IMR-90 (cell line): ENCODE results near the gene IER5. TPM values are rescaled to one million over a fixed set of nuclear protein-coding genes. Genes with fewer than 3 reads are reported as not detected.

Experiments
- ATAC-seq: fragments of 200-7000 bp; cut with Tn5 transposase; 2 replicates; pipeline ENCODE4 v1.9.1; 2020; ENCODE audit warnings: low read depth, mild to moderate bottlenecking, moderate library complexity
- BruUV-seq: library from RNA; stranded (reverse); fragments of 400-500 nt; replicated peaks from 2 replicates; lab custom pipeline; 2021; lab: Mats Ljungman, UMichigan
- CTCF ChIA-PET: fragments of 300-600 bp; formaldehyde crosslinking; extraction: SDS; loops from one replicate; lab custom pipeline; 2021; ENCODE audit warnings: antibody characterized with exemption; lab: Yijun Ruan, JAX
- POLR2A ChIA-PET: fragments of 300-600 bp; sonication (Branson Sonifier 250); formaldehyde crosslinking; loops from one replicate; lab custom pipeline; 2022; ENCODE audit warnings: antibody characterized with exemption; ENCODE audit not compliant: unreplicated experiment; lab: Charles Lee
- DNase-seq: peaks from one replicate; pipeline ENCODE4 v3.0.0; 2013
- H2AFZ ChIP-seq: replicated peaks from 2 replicates; pipeline ENCODE3; 2013; ENCODE audit warnings: low read length, mild to moderate bottlenecking; ENCODE audit not compliant: poor library complexity
- H2AK5ac ChIP-seq: 2 replicates; pipeline ENCODE4 v1.6.1; 2013; ENCODE audit warnings: low read depth, low read length, inconsistent platforms
- H2AK9ac ChIP-seq: replicated peaks from 2 replicates; pipeline ENCODE3; 2013; ENCODE audit warnings: mild to moderate bottlenecking, low read depth, low read length, moderate library complexity; ENCODE audit not compliant: poor library complexity
- H2BK120ac ChIP-seq: 2 replicates; pipeline ENCODE4 v1.6.1; 2013; ENCODE audit warnings: low read depth, low read length, inconsistent platforms
- H2BK15ac ChIP-seq: 3 replicates; pipeline ENCODE4 v1.6.1; 2013; ENCODE audit warnings: low read depth, low read length, inconsistent platforms
- H2BK20ac ChIP-seq: 2 replicates; pipeline ENCODE4 v1.6.1; 2013; ENCODE audit warnings: low read depth, mild to moderate bottlenecking, inconsistent platforms, low read length, moderate library complexity
- H2BK5ac ChIP-seq: 2 replicates; pipeline ENCODE4 v1.6.1; 2013; ENCODE audit warnings: mild to moderate bottlenecking, low read depth, low read length, inconsistent platforms; ENCODE audit not compliant: poor library complexity, severe bottlenecking
- H3K14ac ChIP-seq: replicated peaks from 2 replicates; pipeline ENCODE4 v1.6.1; 2013; ENCODE audit warnings: low read depth, low read length, inconsistent platforms
- H3K18ac ChIP-seq: 2 replicates; pipeline ENCODE4 v1.6.1; 2013; ENCODE audit warnings: low read depth, low read length, control low read depth
- H3K23ac ChIP-seq: 2 replicates; pipeline ENCODE4 v1.6.1; 2013; ENCODE audit warnings: low read depth, low read length, inconsistent platforms
- H3K27ac ChIP-seq: 2 replicates; pipeline ENCODE4 v1.5.1; 2013; ENCODE audit warnings: mild to moderate bottlenecking, control low read depth, low read length; ENCODE audit not compliant: insufficient read depth
- H3K27me3 ChIP-seq: 2 replicates; pipeline ENCODE4 v1.6.1; 2013; ENCODE audit warnings: low read length; ENCODE audit not compliant: control insufficient read depth, insufficient read depth
- H3K36me3 ChIP-seq: 2 replicates; pipeline ENCODE4 v1.6.1; 2013; ENCODE audit warnings: low read length, mixed read lengths; ENCODE audit not compliant: control insufficient read depth, insufficient read depth
- H3K4ac ChIP-seq: 2 replicates; pipeline ENCODE4 v1.6.1; 2013; ENCODE audit warnings: low read depth, low read length, inconsistent platforms
- H3K4me1 ChIP-seq: 2 replicates; pipeline ENCODE4 v1.6.1; 2013; ENCODE audit warnings: low read length, mixed read lengths; ENCODE audit not compliant: control insufficient read depth, insufficient read depth
- H3K4me2 ChIP-seq: 2 replicates; pipeline ENCODE4 v1.6.1; 2013; ENCODE audit warnings: low read depth, mild to moderate bottlenecking, control low read depth, low read length, moderate library complexity
- H3K4me3 ChIP-seq: 2 replicates; pipeline ENCODE4 v1.5.1; 2013; ENCODE audit warnings: low read depth, mild to moderate bottlenecking, control low read depth, low read length, moderate library complexity; ENCODE audit not compliant: insufficient read depth
- H3K56ac ChIP-seq: 2 replicates; pipeline ENCODE4 v1.6.1; 2013; ENCODE audit warnings: low read length, inconsistent platforms; ENCODE audit not compliant: insufficient read depth; ENCODE audit errors: extremely low read depth
- H3K79me1 ChIP-seq, 2 experiments: 2 replicates each; pipeline ENCODE4 v1.6.1; 2013; ENCODE audit warnings: low read length in 2 of 2, inconsistent platforms in 1 of 2, low read depth in 1 of 2
- H3K9ac ChIP-seq: 2 replicates; pipeline ENCODE4 v1.6.1; 2013; ENCODE audit warnings: low read depth, low read length, control low read depth
- H3K9me1 ChIP-seq: 2 replicates; pipeline ENCODE4 v1.6.1; 2013; ENCODE audit warnings: low read length, inconsistent platforms; ENCODE audit not compliant: insufficient read depth
- H3K9me3 ChIP-seq: 2 replicates; pipeline ENCODE4 v1.6.1; 2013; ENCODE audit warnings: low read length; ENCODE audit not compliant: control insufficient read depth, insufficient read depth
- H4K20me1 ChIP-seq: 2 replicates; pipeline ENCODE4 v1.6.1; 2013; ENCODE audit warnings: low read length, inconsistent platforms; ENCODE audit not compliant: insufficient read depth
- H4K5ac ChIP-seq: 2 replicates; pipeline ENCODE4 v1.6.1; 2013; ENCODE audit warnings: mild to moderate bottlenecking, low read depth, low read length, control low read depth
- H4K8ac ChIP-seq, 2 experiments: 2 replicates each; pipeline ENCODE4 v1.6.1; 2013; ENCODE audit warnings: low read depth in 2 of 2, low read length in 2 of 2, control low read depth in 1 of 2, inconsistent platforms in 1 of 2
- H4K91ac ChIP-seq: 2 replicates; pipeline ENCODE4 v1.6.1; 2013; ENCODE audit warnings: low read depth, low read length, inconsistent platforms; ENCODE audit not compliant: insufficient read depth
- BHLHE40 ChIP-seq: fragments of 150-350 bp; IDR thresholded peaks from 2 replicates; pipeline ENCODE4 v1.6.1; 2016; ENCODE audit warnings: mild to moderate bottlenecking, low read depth, low read length
- CEBPB ChIP-seq: IDR thresholded peaks from 2 replicates; pipeline ENCODE4 v1.6.1; 2012; ENCODE audit warnings: low read depth, low read length, improper control_type of control experiment
- CHD1 ChIP-seq: IDR thresholded peaks from 2 replicates; pipeline ENCODE4 v1.6.1; 2012; ENCODE audit warnings: low read depth, low read length, improper control_type of control experiment
- CTCF ChIP-seq: conservative IDR thresholded peaks from 2 replicates; pipeline ENCODE4 v1.5.1; 2012; ENCODE audit warnings: mild to moderate bottlenecking, low read depth, low read length, improper control_type of control experiment
- MAFK ChIP-seq: IDR thresholded peaks from 2 replicates; pipeline ENCODE4 v1.6.1; 2012; ENCODE audit warnings: low read depth, low read length, improper control_type of control experiment
- MAZ ChIP-seq: IDR thresholded peaks from 2 replicates; pipeline ENCODE4 v1.6.1; 2012; ENCODE audit warnings: low read depth, mild to moderate bottlenecking, low read length, improper control_type of control experiment, moderate library complexity, borderline replicate concordance
- NFE2L2 ChIP-seq: fragments of 150-350 bp; IDR thresholded peaks from 2 replicates; pipeline ENCODE4 v1.6.1; 2016; ENCODE audit warnings: low read depth, mild to moderate bottlenecking, low read length
- POLR2A ChIP-seq: IDR thresholded peaks from 2 replicates; pipeline ENCODE4 v1.6.1; 2012; ENCODE audit warnings: mild to moderate bottlenecking, low read depth, low read length
- RAD21 ChIP-seq: IDR thresholded peaks from 2 replicates; pipeline ENCODE4 v1.6.1; 2012; ENCODE audit warnings: low read length, improper control_type of control experiment
- RFX5 ChIP-seq: IDR thresholded peaks from 2 replicates; pipeline ENCODE4 v1.8.0; 2012; ENCODE audit warnings: low read depth, mild to moderate bottlenecking, low read length, moderate library complexity
- SMC3 ChIP-seq: fragments of 150-350 bp; IDR thresholded peaks from 2 replicates; pipeline ENCODE4 v1.6.1; 2016; ENCODE audit warnings: low read depth, mild to moderate bottlenecking, antibody characterized with exemption, low read length, moderate library complexity
- USF2 ChIP-seq: fragments of 150-350 bp; IDR thresholded peaks from 2 replicates; pipeline ENCODE4 v1.6.1; 2017; ENCODE audit warnings: mild to moderate bottlenecking, antibody characterized with exemption, low read length, low read depth
- WGBS, 2 experiments: methylation state at CpG; one replicate each; pipeline versions ENCODE4 v1.1.5 to v1.1.7; 2013; ENCODE audit warnings: missing lambda C conversion rate in 2 of 2; ENCODE audit not compliant: insufficient read length in 1 of 2; ENCODE audit errors: extremely low coverage in 2 of 2; 5-methylcytosine and 5-hydroxymethylcytosine counted together
- dilution Hi-C: fragments of 300-500 bp; cut with HindIII; formaldehyde crosslinking; loops from one replicate; pipeline ENCODE4 v1.14.3; 2018; ENCODE audit warnings: low sequenced_read_pairs; ENCODE audit not compliant: unreplicated experiment
- in situ Hi-C: fragments of 300-500 bp; cut with MboI; formaldehyde crosslinking; loops from 3 replicates; pipeline ENCODE4 v1.14.3; 2019; ENCODE audit warnings: low sequenced_read_pairs, inconsistent platforms, mixed read lengths
- intact Hi-C: fragments of 100-400 bp; cut with micrococcal nuclease; formaldehyde crosslinking; loops from 2 replicates; pipeline ENCODE4 v1.10.0; 2022
- polyA plus RNA-seq, 3 experiments: library from polyadenylated mRNA; depleted of rRNA; stranded (reverse); fragments of >200 nt; gene quantifications; 2 replicates each; pipeline ENCODE4 v1.2.3, GENCODE V29; 2012; ENCODE audit warnings: low replicate concordance in 1 of 3
- total RNA-seq: library from RNA; depleted of rRNA; stranded (reverse); fragments of >200 nt; gene quantifications from 2 replicates; pipeline ENCODE4 v1.2.3, GENCODE V29; 2012

IER5 gene
- total and polyA plus RNA-seq, 2 of the 4 experiments (the other 2 are of a cell fraction), result 15.8 to 27.1 TPM

DNA sequence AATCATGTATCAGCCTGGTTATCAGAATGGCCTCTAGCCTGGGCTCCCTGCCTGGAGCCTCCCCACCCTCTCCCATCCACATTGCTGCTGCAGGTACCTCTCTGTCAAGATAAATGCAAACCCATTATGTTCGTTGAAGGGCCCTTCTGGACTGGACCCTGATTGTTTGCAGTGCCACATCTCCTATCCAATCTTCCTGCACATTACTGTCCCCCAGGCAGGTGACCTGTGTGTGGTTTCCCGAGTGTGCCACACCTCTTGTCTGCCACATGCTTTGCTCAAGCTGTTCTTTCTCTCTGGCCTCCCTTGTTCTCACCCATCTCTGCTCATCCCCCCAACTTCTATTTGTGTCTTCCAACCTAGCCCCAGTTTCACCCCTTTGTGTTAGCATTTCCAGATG lies 32.4 kb downstream of the IER5 start:
- H2BK15ac ChIP-seq, result no peak overlapping the region
- 80% methylated on average over 1 of the region's 2 CpGs; no CpG with 5 or more reads in 1 of the 2 experiments for WGBS, 2 experiments
- H3K4me3 ChIP-seq, result no peak overlapping the region
- no peak overlapping the region for H4K5ac ChIP-seq
- in situ Hi-C loops (no loop called here), dilution Hi-C loops (no loop called here), intact Hi-C loops (no loop called here)
- no peak overlapping the region for H2BK20ac ChIP-seq
- H3K27me3 ChIP-seq, result no peaks in the 10 kb centered on the region
- no peak for TF ChIP-seq RFX5
- TF ChIP-seq CTCF, result no peak
- TF ChIP-seq CEBPB, result no peak
- TF ChIP-seq BHLHE40, result no peak
- no peak for TF ChIP-seq SMC3
- TF ChIP-seq CHD1, result no peak
- TF ChIP-seq POLR2A, result no peak
- no peak for TF ChIP-seq NFE2L2
- TF ChIP-seq MAFK, result no peak
- no peak for TF ChIP-seq MAZ
- no peak for TF ChIP-seq USF2
- TF ChIP-seq RAD21, result no peak
- DNase-seq (no peak), ATAC-seq (no peak)
- no peaks in the 10 kb centered on the region for H4K20me1 ChIP-seq
- no peak overlapping the region for H3K23ac ChIP-seq
- H3K27ac ChIP-seq, result no peak overlapping the region
- H3K56ac ChIP-seq, result no peak overlapping the region
- BruUV-seq, result no TSS peak
- H2AK5ac ChIP-seq, result peak overlapping the region; percentile 48; the same call in 1 of the 2 replicates
- 0 out of 2 replicates have a peak overlapping the region, but pooled peaks have one; percentile 13 for H3K4ac ChIP-seq
- H3K36me3 ChIP-seq, result no peaks in the 10 kb centered on the region
- no peaks in the 10 kb centered on the region for H3K9me3 ChIP-seq
- ChIA-PET POLR2A (no interaction called here), CTCF (interaction anchor here (1.0 kb wide), 1 partner anchor 20 kb away, joined by 3 read pairs; no protein-coding TSS in a partner anchor)
- no peak overlapping the region for H3K9ac ChIP-seq
- no peaks in the 10 kb centered on the region for H3K79me1 ChIP-seq
- peaks cover 16% of the 10 kb centered on the region for H3K4me1 ChIP-seq
- peak overlapping the region; percentile 79 for H2AK9ac ChIP-seq
- H4K91ac ChIP-seq, result no peak overlapping the region
- H2BK5ac ChIP-seq, result no peak overlapping the region
- H2BK120ac ChIP-seq, result no peak overlapping the region
- no peak overlapping the region for H3K14ac ChIP-seq
- peaks cover 10% of the 10 kb centered on the region; the same call in 1 of the 2 replicates for H3K9me1 ChIP-seq
- H3K4me2 ChIP-seq, result no peak overlapping the region
- no peak overlapping the region for H3K18ac ChIP-seq
- H2AFZ ChIP-seq, result no peak overlapping the region
- no peak overlapping the region for H4K8ac ChIP-seq
